ENCODE measurements around the gene GFPT2.

GRCh38 chr5:180378438-180379344, 25.6 kb upstream of the GFPT2 start:
- TF ChIP-seq, protein P1, sequence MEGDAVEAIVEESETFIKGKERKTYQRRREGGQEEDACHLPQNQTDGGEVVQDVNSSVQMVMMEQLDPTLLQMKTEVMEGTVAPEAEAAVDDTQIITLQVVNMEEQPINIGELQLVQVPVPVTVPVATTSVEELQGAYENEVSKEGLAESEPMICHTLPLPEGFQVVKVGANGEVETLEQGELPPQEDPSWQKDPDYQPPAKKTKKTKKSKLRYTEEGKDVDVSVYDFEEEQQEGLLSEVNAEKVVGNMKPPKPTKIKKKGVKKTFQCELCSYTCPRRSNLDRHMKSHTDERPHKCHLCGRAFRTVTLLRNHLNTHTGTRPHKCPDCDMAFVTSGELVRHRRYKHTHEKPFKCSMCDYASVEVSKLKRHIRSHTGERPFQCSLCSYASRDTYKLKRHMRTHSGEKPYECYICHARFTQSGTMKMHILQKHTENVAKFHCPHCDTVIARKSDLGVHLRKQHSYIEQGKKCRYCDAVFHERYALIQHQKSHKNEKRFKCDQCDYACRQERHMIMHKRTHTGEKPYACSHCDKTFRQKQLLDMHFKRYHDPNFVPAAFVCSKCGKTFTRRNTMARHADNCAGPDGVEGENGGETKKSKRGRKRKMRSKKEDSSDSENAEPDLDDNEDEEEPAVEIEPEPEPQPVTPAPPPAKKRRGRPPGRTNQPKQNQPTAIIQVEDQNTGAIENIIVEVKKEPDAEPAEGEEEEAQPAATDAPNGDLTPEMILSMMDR (IDR thresholded peaks at IDR 0.05; ENCODE audit: low read depth, low read length) = no peak
- TF ChIP-seq POLR2A (IDR thresholded peaks at IDR 0.05; ENCODE audit: extremely low read depth, insufficient read length) = no peak
- TF ChIP-seq MYC (IDR thresholded peaks at IDR 0.05; ENCODE audit: low read depth, low read length) = no peak
- TF ChIP-seq, protein P2, sequence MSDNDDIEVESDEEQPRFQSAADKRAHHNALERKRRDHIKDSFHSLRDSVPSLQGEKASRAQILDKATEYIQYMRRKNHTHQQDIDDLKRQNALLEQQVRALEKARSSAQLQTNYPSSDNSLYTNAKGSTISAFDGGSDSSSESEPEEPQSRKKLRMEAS (IDR thresholded peaks at IDR 0.05; ENCODE audit: low read depth, low read length) = no peak
